Measurements from ENCODE around the gene REXO1. TPM values are rescaled to one million over a fixed set of nuclear protein-coding genes. Genes with fewer than 3 reads are reported as not detected.

The REXO1 gene
- total RNA-seq, 2 experiments from 2014 or later, result 57.9 to 60.4 TPM

DNA sequence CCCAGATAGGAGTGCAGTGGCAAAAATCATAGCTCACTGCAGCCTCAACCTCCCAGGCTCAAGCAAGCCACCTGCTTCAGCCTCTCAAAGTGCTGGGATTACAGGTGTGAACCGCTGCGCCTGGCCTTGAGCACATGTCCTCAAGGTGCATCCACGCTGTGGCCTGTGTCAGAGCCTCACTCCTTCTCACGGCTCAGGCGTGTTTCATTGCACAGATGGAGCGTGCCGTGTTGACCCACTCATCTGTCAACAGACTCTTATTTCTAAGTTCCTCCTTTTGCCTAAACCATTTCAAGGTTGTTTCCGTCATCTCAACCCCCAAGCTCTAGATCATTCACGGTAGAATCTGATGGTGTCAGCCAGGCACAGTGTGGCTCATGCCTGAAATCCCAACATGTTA is 64.4 kb downstream of the REXO1 start:
- peaks cover 27% of the 10 kb centered on the region for H3K27me3 Mint-ChIP-seq
- H3K4me1 Mint-ChIP-seq, result no peaks in the 10 kb centered on the region
- H3K4me3 Mint-ChIP-seq, result no peak overlapping the region
- no peak for ATAC-seq (ENCODE audit: low read depth)
- POLR2A ChIA-PET, result no interaction called here
- H3K9me3 Mint-ChIP-seq, result no peaks in the 10 kb centered on the region
- H3K27ac Mint-ChIP-seq, result no peak overlapping the region
- DNase-seq, result no peak
- H3K36me3 Mint-ChIP-seq, result no peaks in the 10 kb centered on the region

DNA sequence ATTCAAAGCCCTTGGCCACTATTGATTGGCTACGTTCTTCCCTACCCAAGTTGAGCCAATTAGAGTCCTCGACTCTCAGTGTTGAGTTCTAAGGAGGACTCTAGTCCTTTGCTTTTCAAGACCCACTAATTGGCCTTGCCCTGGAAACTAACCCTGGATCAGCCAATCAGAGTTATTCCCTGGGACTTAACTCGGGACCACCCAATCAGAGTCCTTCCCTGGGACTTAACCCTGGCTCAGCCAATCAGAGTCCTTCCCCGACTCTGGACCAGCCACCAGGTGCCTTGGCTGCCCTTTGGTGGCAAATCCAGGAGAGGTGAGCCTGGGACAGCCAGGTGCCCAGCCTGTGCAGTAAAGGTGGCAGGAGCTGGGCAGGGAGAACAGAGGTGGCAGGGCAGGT is 64.9 kb downstream of the REXO1 start:
- Mint-ChIP-seq H3K4me3 (no peak overlapping the region), H3K4me1 (no peaks in the 10 kb centered on the region), H3K36me3 (no peaks in the 10 kb centered on the region), H3K27ac (no peak overlapping the region), H3K9me3 (no peaks in the 10 kb centered on the region), H3K27me3 (peaks cover 32% of the 10 kb centered on the region)
- no peak for ATAC-seq (ENCODE audit: low read depth)
- no peak for DNase-seq
- POLR2A ChIA-PET, result no interaction called here

DNA sequence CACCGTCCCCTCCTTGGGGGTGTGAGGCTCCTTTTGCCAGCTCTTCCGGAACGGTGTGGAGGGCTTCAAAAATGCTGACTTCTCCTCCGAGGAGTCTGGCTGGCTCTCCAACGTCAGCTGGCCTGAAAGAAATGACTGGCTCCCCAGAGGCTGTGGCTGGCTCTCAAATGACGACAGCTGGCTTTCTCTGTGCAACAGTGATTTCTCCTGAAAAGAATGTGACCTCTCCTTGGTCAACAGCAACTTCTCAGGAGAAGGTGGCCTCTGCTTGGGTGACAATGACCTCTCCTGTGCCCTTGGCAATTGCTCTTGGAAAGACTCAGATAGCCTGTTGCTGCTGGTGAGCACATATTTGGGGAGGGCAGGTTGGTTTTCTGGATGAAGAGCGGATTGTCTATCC is 65.8 kb downstream of the REXO1 start:
- no peak overlapping the region for H3K4me3 Mint-ChIP-seq
- ATAC-seq (ENCODE audit: low read depth) (no peak), DNase-seq (no peak)
- H3K4me1 Mint-ChIP-seq, result no peaks in the 10 kb centered on the region
- no peaks in the 10 kb centered on the region for H3K9me3 Mint-ChIP-seq
- POLR2A ChIA-PET, result no interaction called here
- H3K27ac Mint-ChIP-seq, result no peak overlapping the region
- H3K36me3 Mint-ChIP-seq, result no peaks in the 10 kb centered on the region
- peaks cover 39% of the 10 kb centered on the region for H3K27me3 Mint-ChIP-seq

DNA sequence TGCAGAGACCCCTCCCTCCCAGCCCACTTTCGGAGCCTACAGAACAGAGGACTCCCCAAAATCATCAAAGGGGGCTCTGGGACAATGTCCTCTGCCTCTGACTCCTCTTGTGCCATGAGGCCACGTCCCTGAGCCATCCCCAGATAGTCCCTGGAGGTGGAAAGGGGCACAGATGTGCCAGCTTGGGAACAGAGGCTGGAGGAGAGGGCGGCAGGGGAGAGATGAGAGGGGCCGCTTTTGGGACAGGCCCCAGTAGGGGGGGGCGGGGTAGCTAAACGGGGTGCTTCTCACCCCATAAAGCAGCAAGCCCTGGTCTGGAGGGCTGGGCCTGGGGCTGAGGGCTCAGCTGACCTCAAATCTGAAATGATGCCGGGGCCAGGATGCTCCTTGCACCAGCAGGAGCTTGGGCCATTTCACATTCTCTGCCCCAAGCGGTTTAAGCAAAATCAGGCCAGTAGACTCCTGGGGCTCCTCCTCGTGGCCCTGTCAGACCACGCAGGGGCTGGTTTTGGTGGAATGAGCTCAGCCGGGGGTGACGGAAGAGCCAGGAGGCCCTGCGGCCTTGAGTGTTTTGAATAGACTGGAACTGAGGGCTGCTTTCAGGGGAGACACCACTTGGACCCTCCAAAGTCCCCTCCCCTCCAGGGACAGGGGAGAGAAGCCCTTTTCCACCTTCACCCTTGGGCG is 67.9 kb downstream of the REXO1 start:
- H3K4me1 Mint-ChIP-seq, result peaks cover 3% of the 10 kb centered on the region
- no peaks in the 10 kb centered on the region for H3K36me3 Mint-ChIP-seq
- no peak overlapping the region for H3K27ac Mint-ChIP-seq
- POLR2A ChIA-PET, result no interaction called here
- peaks cover 51% of the 10 kb centered on the region for H3K27me3 Mint-ChIP-seq
- peaks cover 3% of the 10 kb centered on the region for H3K9me3 Mint-ChIP-seq
- DNase-seq, result no peak
- no peak overlapping the region for H3K4me3 Mint-ChIP-seq
- ATAC-seq (ENCODE audit: low read depth), result no peak

DNA sequence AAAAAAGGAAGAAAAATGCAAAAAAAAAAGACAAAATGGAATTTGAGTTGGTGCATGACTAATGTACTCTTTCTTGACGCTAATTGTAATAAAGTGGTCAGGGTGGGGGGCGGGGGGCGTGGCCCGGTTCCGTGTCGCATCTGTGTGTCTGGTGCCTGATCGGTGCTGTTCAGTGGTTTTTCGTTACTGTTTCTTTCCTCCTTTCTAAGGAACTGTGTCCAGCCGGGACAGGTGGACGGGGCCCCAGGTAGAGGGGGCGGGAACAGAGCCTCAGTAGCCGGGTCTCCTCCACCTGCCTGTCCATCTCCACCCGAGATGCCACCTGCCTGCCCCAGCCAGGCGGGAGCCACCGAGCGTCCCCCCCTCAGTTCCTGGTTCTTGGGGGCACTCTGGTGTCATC is 68.7 kb downstream of the REXO1 start:
- Mint-ChIP-seq H3K4me3 (no peak overlapping the region), H3K36me3 (no peaks in the 10 kb centered on the region), H3K4me1 (peaks cover 3% of the 10 kb centered on the region), H3K27ac (no peak overlapping the region), H3K27me3 (peaks cover 54% of the 10 kb centered on the region), H3K9me3 (peaks cover 3% of the 10 kb centered on the region)
- DNase-seq (no peak), ATAC-seq (ENCODE audit: low read depth) (no peak)
- POLR2A ChIA-PET, result no interaction called here

DNA sequence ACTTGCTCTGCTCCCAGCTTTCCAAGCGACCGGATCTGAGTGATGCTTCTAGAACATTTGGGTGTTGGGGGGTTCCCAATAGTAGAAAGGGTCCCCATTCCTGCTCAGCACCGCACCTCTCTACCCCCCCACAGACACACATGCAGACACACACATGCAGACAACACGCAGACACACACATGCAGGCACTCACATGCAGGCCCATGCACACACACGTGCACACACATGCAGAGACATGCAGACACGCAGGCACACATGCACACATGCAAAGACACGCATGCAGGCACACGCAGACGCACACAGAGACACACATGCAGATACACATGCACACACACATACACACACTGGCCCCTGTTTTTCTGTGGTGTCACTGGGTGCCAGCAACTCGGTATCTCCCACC is 71.1 kb downstream of the REXO1 start:
- ATAC-seq (ENCODE audit: low read depth) (no peak), DNase-seq (no peak)
- H3K9me3 Mint-ChIP-seq, result peaks cover 3% of the 10 kb centered on the region
- H3K4me1 Mint-ChIP-seq, result peaks cover 3% of the 10 kb centered on the region
- POLR2A ChIA-PET, result no interaction called here
- no peak overlapping the region for H3K4me3 Mint-ChIP-seq
- H3K36me3 Mint-ChIP-seq, result no peaks in the 10 kb centered on the region
- H3K27ac Mint-ChIP-seq, result no peak overlapping the region
- peaks cover 69% of the 10 kb centered on the region for H3K27me3 Mint-ChIP-seq

DNA sequence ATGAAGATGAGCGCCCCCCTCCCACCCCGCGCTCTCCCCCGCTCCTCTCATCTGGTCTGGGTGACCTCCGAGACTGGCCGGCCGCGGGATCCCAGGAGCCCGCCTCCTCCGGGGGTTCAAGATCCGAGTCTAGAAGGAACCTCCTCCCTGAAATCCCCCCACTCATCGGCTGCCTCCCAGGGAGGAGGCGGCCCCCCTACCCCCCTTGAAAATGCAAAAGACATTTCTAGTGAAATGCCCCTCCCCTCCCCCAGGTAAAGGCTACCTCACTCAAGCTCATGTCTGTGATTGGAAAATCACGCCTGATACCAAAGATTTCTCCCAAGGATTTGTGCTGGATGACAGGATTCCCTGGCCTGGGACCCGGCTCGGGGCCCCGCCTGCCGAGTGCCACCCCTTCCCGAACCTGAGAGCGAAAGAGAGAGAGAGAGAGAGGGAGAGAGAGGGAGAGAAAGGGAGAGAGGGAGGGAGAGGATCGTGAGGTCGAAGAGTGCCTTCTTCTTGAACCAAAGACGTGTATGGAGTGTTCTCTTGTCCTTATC is 71.6 kb downstream of the REXO1 start:
- H3K36me3 Mint-ChIP-seq, result no peaks in the 10 kb centered on the region
- no peak overlapping the region for H3K4me3 Mint-ChIP-seq
- peaks cover 69% of the 10 kb centered on the region for H3K27me3 Mint-ChIP-seq
- H3K4me1 Mint-ChIP-seq, result peaks cover 3% of the 10 kb centered on the region
- no peak overlapping the region for H3K27ac Mint-ChIP-seq
- H3K9me3 Mint-ChIP-seq, result peaks cover 3% of the 10 kb centered on the region
- no peak for ATAC-seq (ENCODE audit: low read depth)
- no peak for DNase-seq
- POLR2A ChIA-PET, result no interaction called here

DNA sequence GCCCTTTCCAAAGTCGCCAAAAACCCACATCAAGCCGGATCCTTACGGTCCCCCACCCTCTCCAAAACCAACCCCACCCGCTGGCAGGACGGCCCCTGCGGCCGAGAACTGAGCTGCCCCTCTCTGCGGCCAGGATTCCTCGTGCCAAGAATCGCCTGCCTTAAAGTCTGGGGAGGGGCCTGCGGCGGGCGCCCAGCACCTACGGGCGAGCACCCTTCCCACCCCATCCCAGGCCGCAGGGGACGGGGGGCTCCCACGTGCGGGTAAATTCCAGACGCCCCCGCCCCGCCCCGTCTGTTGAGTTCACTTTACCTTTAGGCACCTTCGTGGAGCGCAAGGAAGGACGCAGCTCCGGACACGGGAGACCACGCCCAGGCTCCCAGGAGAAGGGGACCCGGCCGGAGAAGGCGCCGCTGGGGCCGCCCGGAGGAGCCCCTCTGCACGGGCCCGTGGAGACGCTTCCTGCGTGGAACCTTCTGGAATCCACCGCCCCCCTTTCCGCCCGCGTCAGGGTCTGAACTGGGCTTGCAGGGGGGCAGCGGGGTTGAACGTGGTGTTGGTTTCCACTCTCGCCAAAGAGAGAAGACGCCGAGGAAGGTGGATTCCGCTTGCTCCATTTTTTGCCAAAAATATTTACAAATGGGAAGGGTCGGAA is 72.2 kb downstream of the REXO1 start:
- Mint-ChIP-seq H3K9me3 (peaks cover 3% of the 10 kb centered on the region), H3K27me3 (peaks cover 69% of the 10 kb centered on the region), H3K4me3 (no peak overlapping the region), H3K27ac (no peak overlapping the region), H3K4me1 (peaks cover 3% of the 10 kb centered on the region), H3K36me3 (no peaks in the 10 kb centered on the region)
- DNase-seq (no peak), ATAC-seq (ENCODE audit: low read depth) (no peak)
- POLR2A ChIA-PET, result no interaction called here

DNA sequence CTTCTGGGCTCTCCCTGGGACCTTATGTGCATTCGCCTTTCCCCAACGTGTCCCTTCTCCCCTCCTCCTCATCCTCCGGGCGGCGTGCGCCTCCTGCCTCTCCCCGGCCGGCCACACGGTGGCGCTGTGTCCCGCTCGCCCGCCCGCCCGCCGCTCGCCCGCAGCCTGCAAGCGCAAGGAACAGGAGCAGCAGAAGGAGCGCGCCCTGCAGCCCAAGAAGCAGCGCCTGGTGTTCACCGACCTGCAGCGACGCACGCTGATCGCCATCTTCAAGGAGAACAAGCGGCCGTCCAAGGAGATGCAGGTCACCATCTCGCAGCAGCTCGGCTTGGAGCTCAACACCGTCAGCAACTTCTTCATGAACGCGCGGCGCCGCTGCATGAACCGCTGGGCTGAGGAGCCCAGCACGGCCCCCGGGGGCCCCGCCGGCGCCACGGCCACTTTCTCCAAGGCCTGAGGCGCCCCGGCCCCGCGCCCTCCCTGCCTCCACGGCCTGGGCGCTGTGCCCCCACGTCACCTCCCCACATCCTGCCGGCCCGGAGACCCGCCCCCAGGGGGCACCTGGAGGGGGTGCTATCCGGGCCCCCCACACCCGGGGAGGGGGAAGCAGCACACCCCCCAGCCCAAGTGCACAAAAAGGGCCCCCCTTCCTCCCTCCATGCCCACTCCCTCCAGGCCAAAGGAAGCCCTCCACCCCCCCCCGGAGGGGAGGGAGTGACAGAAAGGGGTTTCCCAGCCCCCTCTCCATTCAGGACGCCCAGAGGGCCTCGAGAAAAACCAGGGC is 73.1 kb downstream of the REXO1 start:
- Mint-ChIP-seq H3K36me3 (no peaks in the 10 kb centered on the region), H3K27me3 (peaks cover 68% of the 10 kb centered on the region), H3K9me3 (peaks cover 3% of the 10 kb centered on the region), H3K27ac (no peak overlapping the region), H3K4me1 (peaks cover 3% of the 10 kb centered on the region), H3K4me3 (no peak overlapping the region)
- no peak for DNase-seq
- POLR2A ChIA-PET, result no interaction called here
- no peak for ATAC-seq (ENCODE audit: low read depth)

DNA sequence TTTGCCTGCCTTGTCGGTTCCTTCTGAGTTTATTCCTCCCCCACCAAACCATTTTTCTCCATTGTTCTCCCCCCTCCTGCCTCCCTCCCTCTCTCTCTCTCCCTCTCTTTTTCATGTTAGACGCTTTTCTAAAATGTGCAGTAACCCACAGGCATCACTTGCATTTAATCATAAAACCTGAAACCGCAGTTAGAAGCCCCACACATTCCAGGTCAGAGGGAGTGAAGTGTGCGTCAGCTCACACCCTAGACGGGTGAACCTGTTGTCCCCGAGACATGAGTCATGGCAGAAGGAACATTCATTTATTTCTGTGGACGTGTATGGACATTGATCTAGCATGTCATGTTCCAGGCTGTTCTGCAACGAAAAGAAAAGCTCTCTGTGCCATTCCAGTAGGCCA is 75.1 kb downstream of the REXO1 start:
- ATAC-seq (ENCODE audit: low read depth) (no peak), DNase-seq (no peak)
- Mint-ChIP-seq H3K27ac (no peak overlapping the region), H3K27me3 (peaks cover 68% of the 10 kb centered on the region), H3K4me3 (no peak overlapping the region), H3K9me3 (peaks cover 3% of the 10 kb centered on the region), H3K36me3 (no peaks in the 10 kb centered on the region), H3K4me1 (peaks cover 3% of the 10 kb centered on the region)
- POLR2A ChIA-PET, result no interaction called here

DNA sequence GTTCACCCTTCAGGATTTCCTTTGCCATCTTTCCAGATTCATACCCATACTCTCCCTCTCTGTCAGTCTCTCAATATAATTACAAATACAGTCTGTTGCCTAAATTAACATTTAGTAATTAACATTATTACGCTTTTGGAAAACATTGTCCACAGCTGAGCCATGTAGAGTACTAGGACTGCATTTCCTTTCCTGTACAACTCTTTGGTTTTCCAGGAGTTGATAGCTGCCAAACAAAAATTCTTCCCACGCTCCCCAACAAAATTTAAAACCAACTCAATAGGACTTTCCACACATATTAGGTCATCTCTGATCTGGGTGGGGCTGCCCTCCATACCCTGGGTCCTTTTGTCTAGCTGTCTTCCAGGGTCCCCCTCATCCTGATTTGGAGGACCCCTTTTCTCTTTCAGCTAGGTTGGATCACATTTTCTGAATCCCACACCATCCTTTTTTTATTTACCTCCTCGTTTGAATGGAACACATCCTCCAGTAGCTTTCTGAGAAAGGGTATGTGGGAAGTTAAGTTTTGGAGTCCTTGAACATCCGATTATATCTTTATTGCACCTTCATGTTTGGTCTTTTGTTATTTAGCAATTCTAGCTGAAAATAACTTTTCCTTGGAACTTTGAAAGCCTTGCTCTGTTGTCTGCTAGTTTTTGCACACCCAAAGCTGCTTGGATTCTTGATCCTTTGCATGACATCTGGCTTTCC is 77.3 kb downstream of the REXO1 start:
- POLR2A ChIA-PET, result no interaction called here
- no peak for ATAC-seq (ENCODE audit: low read depth)
- no peak overlapping the region for H3K4me3 Mint-ChIP-seq
- no peak overlapping the region for H3K27ac Mint-ChIP-seq
- H3K4me1 Mint-ChIP-seq, result no peaks in the 10 kb centered on the region
- no peaks in the 10 kb centered on the region for H3K9me3 Mint-ChIP-seq
- peaks cover 59% of the 10 kb centered on the region for H3K27me3 Mint-ChIP-seq
- no peaks in the 10 kb centered on the region for H3K36me3 Mint-ChIP-seq
- DNase-seq, result no peak

DNA sequence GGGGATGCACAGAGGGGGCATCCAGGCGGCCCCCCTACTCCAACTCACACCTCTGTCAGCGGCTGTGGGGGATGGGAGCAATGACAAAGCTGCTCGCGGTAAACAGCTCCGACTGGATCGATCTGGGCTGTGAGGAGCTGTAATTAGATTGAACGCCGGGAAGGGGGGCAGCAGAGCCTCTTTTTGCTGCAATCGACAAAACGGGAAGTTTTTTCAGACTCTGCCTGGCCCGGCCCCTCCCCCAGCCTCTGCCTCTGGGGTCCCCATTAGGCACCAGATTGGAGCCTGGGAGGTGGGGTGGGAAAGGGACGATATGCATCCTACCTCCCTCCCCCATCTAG is 78.7 kb downstream of the REXO1 start:
- POLR2A ChIA-PET, result no interaction called here
- no peak for DNase-seq
- H3K9me3 Mint-ChIP-seq, result no peaks in the 10 kb centered on the region
- H3K36me3 Mint-ChIP-seq, result no peaks in the 10 kb centered on the region
- peaks cover 70% of the 10 kb centered on the region for H3K27me3 Mint-ChIP-seq
- no peak overlapping the region for H3K27ac Mint-ChIP-seq
- ATAC-seq (ENCODE audit: low read depth), result no peak
- no peaks in the 10 kb centered on the region for H3K4me1 Mint-ChIP-seq
- H3K4me3 Mint-ChIP-seq, result no peak overlapping the region

DNA sequence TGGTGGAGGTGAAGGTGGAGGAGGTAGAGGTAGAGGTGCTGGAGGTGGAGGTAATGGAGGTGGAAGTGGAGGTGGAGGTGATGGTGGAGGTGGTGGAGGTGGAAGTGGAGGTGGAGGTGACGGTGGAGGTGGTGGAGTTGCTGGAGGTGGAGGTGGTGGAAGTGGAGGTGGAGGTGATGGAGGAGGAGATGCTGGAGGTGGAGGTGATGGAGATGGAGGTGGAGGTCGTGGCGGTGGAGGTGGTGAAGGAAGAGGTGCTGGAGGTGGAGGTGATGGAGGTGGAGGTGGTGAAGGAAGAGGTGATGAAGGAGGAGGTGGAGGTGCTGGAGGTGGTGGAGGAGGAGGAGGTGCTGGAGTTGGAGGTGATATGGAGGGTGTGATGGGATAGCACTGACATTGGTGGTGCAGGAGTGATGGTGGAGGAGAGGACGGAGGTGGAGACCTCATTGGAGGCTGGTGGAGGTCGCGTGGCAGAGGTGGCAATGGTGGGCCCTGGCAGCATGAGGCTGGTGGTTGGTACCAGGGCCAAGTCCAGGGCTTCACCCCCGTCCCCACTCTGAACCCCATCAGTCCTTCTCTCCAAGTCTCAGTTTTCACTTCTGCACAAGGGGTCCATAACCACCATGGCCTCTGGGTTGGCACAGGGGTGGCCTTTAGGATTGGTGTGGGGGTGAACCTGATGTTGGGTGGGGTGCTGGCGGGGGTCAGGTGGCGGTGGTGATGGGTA is 79.2 kb downstream of the REXO1 start:
- H3K4me1 Mint-ChIP-seq, result no peaks in the 10 kb centered on the region
- H3K27ac Mint-ChIP-seq, result no peak overlapping the region
- no peaks in the 10 kb centered on the region for H3K9me3 Mint-ChIP-seq
- ATAC-seq (ENCODE audit: low read depth) (no peak), DNase-seq (no peak)
- H3K36me3 Mint-ChIP-seq, result no peaks in the 10 kb centered on the region
- POLR2A ChIA-PET, result no interaction called here
- H3K27me3 Mint-ChIP-seq, result peaks cover 70% of the 10 kb centered on the region
- H3K4me3 Mint-ChIP-seq, result no peak overlapping the region
